ENCODE measurements around the gene AMOTL1.

DNA sequence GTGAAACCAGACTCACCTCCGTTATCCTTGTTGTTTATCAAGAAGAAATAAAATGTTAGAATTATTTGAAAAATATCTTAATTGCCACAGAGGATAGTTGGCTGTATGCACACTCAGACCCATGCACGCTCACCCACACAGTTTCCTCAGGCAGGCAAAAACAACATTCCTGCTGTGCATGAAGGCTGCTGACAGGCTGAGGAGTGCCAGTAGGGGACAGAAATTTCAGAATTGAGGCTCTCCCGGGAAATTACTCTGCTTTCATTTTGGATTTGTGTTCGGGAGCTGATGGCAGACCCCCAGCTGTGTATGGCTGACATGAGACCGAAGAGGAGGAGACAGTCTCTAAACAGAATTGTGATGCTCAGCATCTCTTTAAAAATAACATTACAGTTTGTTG is 87.5 kb downstream of the AMOTL1 start:
- TF ChIP-seq, protein P1, sequence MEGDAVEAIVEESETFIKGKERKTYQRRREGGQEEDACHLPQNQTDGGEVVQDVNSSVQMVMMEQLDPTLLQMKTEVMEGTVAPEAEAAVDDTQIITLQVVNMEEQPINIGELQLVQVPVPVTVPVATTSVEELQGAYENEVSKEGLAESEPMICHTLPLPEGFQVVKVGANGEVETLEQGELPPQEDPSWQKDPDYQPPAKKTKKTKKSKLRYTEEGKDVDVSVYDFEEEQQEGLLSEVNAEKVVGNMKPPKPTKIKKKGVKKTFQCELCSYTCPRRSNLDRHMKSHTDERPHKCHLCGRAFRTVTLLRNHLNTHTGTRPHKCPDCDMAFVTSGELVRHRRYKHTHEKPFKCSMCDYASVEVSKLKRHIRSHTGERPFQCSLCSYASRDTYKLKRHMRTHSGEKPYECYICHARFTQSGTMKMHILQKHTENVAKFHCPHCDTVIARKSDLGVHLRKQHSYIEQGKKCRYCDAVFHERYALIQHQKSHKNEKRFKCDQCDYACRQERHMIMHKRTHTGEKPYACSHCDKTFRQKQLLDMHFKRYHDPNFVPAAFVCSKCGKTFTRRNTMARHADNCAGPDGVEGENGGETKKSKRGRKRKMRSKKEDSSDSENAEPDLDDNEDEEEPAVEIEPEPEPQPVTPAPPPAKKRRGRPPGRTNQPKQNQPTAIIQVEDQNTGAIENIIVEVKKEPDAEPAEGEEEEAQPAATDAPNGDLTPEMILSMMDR (IDR thresholded peaks at IDR 0.05), result no peak
- TF ChIP-seq POLR2A (IDR thresholded peaks at IDR 0.05), result no peak
